Epithelial cell of prostate (primary cell): ENCODE data around the gene CLN6.

ENCODE experiments used
- DNase-seq: peaks from one replicate; pipeline ENCODE4 v3.0.0-alpha.2; 2011; ENCODE audit warnings: low read depth, low spot score
- H3K27ac ChIP-seq: fragments of 450-650 bp; 2 replicates; pipeline ENCODE4 v1.5.1; 2017; ENCODE audit warnings: mild to moderate bottlenecking

CLN6 gene

GRCh38 chr15:68229386-68230156 is at the start of gene CLN6:
CLN6 (minus strand) TSS chr15:68229728; CDS start chr15:68229584, 144 bp downstream.
- peak within 1 kb of the TSS; percentile 44 for H3K27ac ChIP-seq
- DNase-seq: no peak

- peak overlapping the region; percentile 100 for H3K27ac ChIP-seq
- DNase-seq: no peak
These were observed 49.3 kb upstream of the CLN6 start for GRCh38 chr15:68278595-68279405.

DNA sequence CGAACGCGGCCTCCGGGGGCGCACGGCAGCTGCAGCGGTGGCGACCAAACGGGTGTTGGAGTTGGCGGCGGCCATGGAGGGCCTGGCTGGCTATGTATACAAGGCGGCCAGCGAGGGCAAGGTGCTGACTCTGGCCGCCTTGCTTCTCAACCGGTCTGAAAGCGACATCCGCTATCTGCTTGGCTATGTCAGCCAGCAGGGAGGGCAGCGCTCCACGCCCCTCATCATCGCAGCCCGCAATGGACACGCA is 48.7 kb upstream of the CLN6 start:
- no peak for DNase-seq

DNA sequence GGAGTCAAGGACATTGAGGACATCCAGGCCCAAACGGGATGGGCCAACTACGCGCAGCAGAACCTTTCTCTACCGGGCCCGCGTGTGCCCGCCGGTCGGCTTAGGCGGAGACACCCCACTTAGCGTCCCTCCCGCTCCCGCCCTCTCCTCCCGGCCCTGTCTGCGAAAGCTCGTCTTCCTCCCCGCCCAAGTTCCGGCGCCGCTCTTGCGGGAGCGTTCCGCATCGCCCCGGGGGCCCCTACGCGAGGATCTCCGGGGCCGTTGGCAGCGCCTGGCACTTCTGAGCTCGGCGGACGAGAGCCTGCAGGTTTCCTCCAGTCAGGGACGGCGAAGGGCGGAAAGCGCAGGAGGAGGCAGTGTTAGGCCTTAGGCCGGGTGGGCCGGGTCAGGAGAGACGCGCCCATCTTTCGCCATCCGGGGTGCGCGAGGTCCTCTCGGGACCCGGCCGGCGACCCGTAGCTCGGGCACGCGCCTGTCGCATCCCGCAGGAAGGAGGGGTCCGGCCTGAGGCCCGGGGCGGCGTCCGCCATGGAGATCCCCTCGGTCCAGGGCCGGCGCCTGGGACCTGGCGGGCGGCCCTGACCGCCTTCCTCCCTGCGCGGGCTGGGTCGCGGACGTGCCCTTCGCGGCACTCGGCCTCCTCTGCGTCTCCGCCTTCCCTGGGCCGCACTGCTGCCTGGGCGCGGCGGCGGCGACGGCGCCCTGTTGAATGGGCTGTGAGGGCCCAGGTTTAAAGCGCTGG is 48.2 kb upstream of the CLN6 start, which contains the start of gene FEM1B:
Gene FEM1B, plus strand, starts transcription at position 143 of the 742 bp plus-strand sequence. CDS start 673 bp downstream, outside the sequence.
- DNase-seq: peak; percentile 68
- peak within 1 kb of the TSS; percentile 100 for H3K27ac ChIP-seq

More for the DNA sequence above, 48.7 kb upstream of the CLN6 start:
- peak overlapping the region; percentile 100 for H3K27ac ChIP-seq

- H3K27ac ChIP-seq: peak overlapping the region; percentile 100
- no peak for DNase-seq
These were observed 47.6 kb upstream of the CLN6 start for GRCh38 chr15:68277131-68277602.

DNA sequence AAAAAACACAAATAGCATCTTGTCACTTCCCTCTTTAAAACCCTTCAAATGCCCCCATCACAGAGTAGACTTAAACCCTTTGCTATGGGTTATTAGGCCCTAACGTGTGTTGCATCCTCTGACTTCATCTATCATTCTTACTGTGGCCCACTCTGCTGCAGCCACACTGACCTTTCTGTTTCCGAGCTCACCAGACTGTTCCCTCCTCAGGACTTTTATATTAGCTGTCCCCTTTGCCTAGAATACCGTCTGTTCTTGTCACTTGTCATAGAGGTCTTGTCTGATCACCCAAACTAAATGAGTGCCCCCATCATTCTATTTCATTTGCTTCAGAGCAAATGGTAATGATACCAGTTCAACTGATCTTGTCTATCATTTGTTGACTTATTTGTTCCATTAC is 47.1 kb upstream of the CLN6 start:
- no peak for DNase-seq
- peak overlapping the region; percentile 100 for H3K27ac ChIP-seq

DNA sequence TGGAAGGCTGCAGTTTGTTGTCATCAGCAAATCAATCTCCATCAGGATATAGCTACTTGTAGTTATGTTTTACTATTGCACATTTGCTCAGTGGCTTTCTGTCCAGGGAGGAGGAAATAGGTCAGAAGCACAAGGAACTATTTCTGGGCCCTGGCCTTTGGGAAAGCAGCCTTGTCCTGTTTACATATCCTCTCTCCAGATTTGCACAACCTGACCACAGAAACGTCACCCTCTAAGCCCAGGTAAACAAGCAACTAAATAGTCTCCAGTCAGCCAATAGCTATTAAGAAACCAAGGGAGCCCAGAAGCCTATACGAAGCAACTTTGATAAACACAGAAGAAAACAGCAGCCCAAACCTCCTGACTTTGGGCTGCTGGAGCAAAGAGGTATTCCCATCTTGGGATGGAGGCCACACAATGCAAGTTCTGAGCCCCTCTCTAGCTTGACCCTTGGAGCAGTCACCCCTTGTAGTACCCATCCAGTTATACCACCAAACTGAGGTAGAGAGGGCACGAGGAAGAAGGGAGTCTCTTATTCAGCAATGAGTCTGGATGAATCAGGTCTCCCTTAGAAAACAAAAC is 45.7 kb upstream of the CLN6 start:
- peak; percentile 92 for DNase-seq
- H3K27ac ChIP-seq: peak overlapping the region; percentile 100

- DNase-seq: no peak
- H3K27ac ChIP-seq: peak overlapping the region; percentile 100
These were observed 44.8 kb upstream of the CLN6 start for GRCh38 chr15:68274201-68274848.

DNA sequence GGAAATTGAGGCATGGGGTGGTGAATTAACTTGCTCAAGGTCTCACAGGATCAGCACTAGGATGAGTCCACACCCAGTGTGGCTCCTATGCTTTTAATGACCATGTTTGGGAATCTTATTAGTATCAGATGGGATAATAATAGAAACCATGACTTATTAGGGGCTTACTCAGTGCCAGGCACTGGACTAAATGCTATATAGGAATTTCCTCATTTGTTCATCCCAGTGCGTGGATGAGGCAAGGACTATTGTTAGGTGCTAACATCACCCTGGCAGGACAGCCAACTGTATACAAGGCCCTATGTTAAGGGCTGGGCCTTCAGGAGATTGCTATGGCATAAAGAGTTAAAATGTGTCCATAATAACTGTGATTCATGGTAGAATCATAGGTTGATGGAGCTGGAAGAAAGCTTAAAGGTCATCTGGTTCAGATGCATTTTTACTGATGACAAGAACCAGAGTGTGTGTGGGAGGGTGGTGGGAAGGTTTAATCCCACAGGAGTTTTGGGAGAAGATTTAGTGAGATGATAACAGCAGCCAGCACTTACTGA is 43.3 kb upstream of the CLN6 start:
- DNase-seq: peak; percentile 98
- peak overlapping the region; percentile 100 for H3K27ac ChIP-seq

- peak; percentile 100 for DNase-seq
- peak overlapping the region; percentile 100 for H3K27ac ChIP-seq
These were observed 42.4 kb upstream of the CLN6 start for GRCh38 chr15:68271854-68272471.

DNA sequence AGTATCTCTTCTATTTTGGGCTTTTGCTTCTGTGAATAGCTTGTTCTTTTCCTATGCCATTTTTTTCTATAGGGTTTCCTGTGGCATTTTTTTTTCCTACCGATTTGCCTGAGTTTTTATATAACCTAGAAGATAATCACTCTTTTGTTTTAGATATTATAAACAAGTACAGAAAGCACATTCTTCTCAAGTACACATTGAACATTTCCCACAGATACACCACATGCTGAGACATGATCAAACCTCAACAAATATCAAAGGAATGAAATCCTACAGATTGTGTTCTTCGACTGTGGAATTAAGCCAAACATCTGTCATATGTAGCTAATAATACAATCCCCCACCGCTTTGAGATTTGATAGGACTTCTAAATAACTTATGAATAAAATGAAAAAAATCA is 38.9 kb upstream of the CLN6 start:
- peak; percentile 80 for DNase-seq
- H3K27ac ChIP-seq: peak overlapping the region; percentile 77

DNA sequence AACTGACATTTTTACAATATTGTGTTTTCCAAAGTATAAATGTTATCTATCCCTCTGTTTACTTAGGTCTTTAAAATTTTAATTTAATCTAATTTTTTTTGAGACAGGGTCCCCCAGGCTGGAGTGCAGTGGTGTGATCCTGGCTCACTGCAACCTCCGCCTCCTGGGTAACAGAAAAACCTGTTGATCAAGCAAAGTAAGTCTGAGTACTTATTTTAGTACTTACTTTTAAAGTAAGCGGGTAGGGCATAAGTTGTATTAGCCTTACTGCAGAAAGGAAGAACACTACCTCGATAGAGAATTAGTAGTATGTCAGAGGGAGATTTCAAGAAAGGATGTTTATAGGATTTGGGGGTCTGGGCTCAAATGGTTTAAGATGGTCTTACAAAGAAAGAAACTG is 36.1 kb upstream of the CLN6 start:
- peak overlapping the region; percentile 16 for H3K27ac ChIP-seq
- no peak for DNase-seq

- DNase-seq: no peak
- H3K27ac ChIP-seq: peak overlapping the region; percentile 16
These were observed 35.6 kb upstream of the CLN6 start for GRCh38 chr15:68265081-68265480.

DNA sequence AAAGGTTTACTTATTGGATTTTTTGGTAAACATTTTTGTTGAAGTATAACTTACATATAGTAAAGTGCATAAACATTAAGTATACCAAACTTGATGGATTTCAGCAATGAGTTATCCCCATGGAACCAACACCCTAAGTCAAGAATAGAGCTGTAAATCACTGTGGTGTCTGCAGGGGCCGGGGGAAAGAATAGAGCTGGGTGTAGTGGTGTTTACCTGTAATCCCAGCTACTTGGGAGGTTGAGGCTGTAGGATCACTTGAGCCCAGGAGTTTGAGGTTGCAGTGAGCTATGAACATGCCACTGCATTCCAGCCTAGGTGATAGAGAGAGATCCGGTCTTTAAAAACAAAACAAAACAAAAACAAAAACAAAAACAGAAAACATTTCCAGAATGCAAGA is 34.8 kb upstream of the CLN6 start:
- H3K27ac ChIP-seq: no peak overlapping the region
- no peak for DNase-seq

DNA sequence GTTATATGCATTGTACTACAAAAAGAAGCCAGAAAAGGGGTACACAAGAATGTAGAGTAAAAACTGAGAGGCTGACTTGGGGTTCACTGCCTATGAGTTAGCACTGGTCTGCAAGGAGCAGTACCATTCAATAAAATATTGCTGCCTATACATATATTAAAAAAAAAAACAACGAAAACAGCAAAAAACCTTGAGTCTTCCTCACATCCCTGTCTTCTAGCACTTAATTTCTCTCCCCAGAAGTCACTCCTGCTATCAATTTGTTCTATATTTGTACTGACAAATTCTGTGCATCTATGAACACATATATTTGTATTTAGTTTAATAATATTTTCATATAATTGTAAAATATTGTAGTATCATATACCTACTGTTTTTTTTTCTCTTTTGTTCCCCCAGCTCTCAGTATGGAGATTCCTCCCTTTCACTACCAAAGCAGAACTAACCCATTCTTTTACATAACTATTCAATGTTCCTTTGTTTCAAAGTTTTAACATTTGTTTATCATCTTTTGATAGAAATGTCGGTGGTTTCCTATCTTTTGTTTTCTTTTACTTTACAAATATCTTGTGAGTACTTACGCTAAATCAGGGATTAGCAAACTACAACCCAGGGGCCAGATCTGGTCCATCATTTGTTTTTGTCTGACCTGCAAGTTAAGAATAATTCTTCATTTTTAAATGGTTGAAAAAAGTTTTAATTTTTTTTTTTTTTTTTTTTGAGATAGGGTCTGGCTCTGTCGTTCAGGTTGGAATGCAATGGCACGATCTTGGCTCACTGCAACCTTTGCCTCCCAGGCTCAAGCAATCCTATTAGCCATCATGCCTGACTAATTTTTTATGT is 33.2 kb upstream of the CLN6 start:
- H3K27ac ChIP-seq: no peak overlapping the region
- DNase-seq: no peak

GRCh38 chr15:68261980-68262379 is 32.5 kb upstream of the CLN6 start:
- H3K27ac ChIP-seq: no peak overlapping the region

DNA sequence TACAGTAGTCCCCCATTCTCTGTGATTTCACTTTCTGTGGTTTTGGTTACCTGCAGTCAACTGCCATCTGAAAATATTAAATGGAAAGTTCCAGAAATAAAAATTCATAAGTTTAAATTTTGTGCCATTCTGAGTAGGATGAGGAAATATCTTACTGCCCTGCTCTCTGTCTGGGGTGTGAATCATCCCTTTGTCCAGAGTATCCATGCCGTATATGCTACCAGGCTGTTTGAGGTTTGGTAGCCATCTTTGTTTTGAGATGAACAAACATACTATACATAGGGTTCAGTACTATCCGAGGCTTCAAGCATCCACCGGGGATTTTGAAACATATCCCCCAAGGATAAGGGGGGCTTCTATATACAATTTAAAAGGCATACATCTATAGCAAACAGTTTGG is 31.7 kb upstream of the CLN6 start:
- peak overlapping the region; percentile 17 for H3K27ac ChIP-seq
- no peak for DNase-seq

More at GRCh38 chr15:68261980-68262379, 32.5 kb upstream of the CLN6 start:
- DNase-seq: no peak

DNA sequence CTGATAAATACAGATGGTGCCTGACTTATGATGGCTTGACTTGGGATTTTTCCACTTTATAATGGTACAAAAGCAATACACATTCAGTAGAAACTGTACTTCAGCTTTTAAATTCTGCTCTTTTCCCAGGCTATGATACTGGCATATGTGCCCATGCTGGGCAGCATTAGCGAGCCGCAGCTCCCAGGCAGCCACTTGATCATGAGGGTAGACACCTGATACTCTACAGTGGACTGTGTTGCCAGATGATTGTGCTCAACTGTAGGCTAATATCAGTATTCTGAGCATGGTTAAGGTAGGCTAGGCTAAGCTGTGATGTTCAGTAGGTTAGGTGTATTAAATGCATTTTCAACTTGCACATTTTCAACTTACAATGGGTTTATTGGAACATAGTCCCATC is 30.4 kb upstream of the CLN6 start:
- no peak for DNase-seq
- peak overlapping the region; percentile 44 for H3K27ac ChIP-seq
